ENCODE results near the gene IGFLR1. TPM values are rescaled to one million over a fixed set of nuclear protein-coding genes. Genes with fewer than 3 reads are reported as not detected.
A peak's percentile ranks its signal among the peaks of the same experiment; 100 is the strongest.

Gene IGFLR1
- total and polyA plus RNA-seq, 9 donors = 2.1 to 5.6 (median 3.8) TPM

- peaks cover 35% of the 10 kb centered on the region for H3K36me3 ChIP-seq (ENCODE audit: control insufficient read depth, insufficient read depth, low read length)
- H3K27me3 ChIP-seq (ENCODE audit: control insufficient read depth, insufficient read depth, low read length) = no peaks in the 10 kb centered on the region
- H3K4me1 ChIP-seq (ENCODE audit: control insufficient read depth, insufficient read depth, low read length) = peaks cover 12% of the 10 kb centered on the region
- H3K9me3 ChIP-seq (replicated peaks; ENCODE audit: control insufficient read depth, low read depth, low read length) = no peaks in the 10 kb centered on the region
- H3K4me3 ChIP-seq (ENCODE audit: low read length) = no peak overlapping the region
- peak; percentile 35 for DNase-seq
- no peak overlapping the region for H3K27ac ChIP-seq (ENCODE audit: low read length)
- WGBS (ENCODE audit: insufficient coverage) = 41% methylated on average over 34 of the region's 34 CpGs
Observed at GRCh38 chr19:35767288-35768081, 25.2 kb upstream of the IGFLR1 start.

- 90% methylated on average over 2 of the region's 11 CpGs for whole genome bisulfite sequencing (ENCODE audit: insufficient coverage)
- Histone ChIP-seq H3K4me3 (ENCODE audit: low read length) (no peak overlapping the region), H3K4me1 (ENCODE audit: control insufficient read depth, insufficient read depth, low read length) (peaks cover 12% of the 10 kb centered on the region), H3K36me3 (ENCODE audit: control insufficient read depth, insufficient read depth, low read length) (peaks cover 43% of the 10 kb centered on the region), H3K27me3 (ENCODE audit: control insufficient read depth, insufficient read depth, low read length) (no peaks in the 10 kb centered on the region), H3K27ac (ENCODE audit: low read length) (no peak overlapping the region), H3K9me3 (replicated peaks; ENCODE audit: control insufficient read depth, low read depth, low read length) (no peaks in the 10 kb centered on the region)
- DNase-seq = no peak
Observed at GRCh38 chr19:35766571-35767104, 24.4 kb upstream of the IGFLR1 start.

GRCh38 chr19:35764432-35765315, 22.4 kb upstream of the IGFLR1 start:
- no peaks in the 10 kb centered on the region for H3K9me3 ChIP-seq (replicated peaks; ENCODE audit: control insufficient read depth, low read depth, low read length)
- no peak for DNase-seq
- H3K4me1 ChIP-seq (ENCODE audit: control insufficient read depth, insufficient read depth, low read length) = peaks cover 15% of the 10 kb centered on the region
- no peak overlapping the region for H3K4me3 ChIP-seq (ENCODE audit: low read length)
- H3K27me3 ChIP-seq (ENCODE audit: control insufficient read depth, insufficient read depth, low read length) = no peaks in the 10 kb centered on the region
- H3K36me3 ChIP-seq (ENCODE audit: control insufficient read depth, insufficient read depth, low read length) = peaks cover 58% of the 10 kb centered on the region
- H3K27ac ChIP-seq (ENCODE audit: low read length) = no peak overlapping the region
- WGBS (ENCODE audit: insufficient coverage) = 85% methylated on average over 12 of the region's 17 CpGs

- no peak for DNase-seq
- no peak overlapping the region for H3K27ac ChIP-seq (ENCODE audit: low read length)
- H3K36me3 ChIP-seq (ENCODE audit: control insufficient read depth, insufficient read depth, low read length) = peaks cover 44% of the 10 kb centered on the region
- no peaks in the 10 kb centered on the region for H3K9me3 ChIP-seq (replicated peaks; ENCODE audit: control insufficient read depth, low read depth, low read length)
- no peaks in the 10 kb centered on the region for H3K27me3 ChIP-seq (ENCODE audit: control insufficient read depth, insufficient read depth, low read length)
- peaks cover 29% of the 10 kb centered on the region for H3K4me1 ChIP-seq (ENCODE audit: control insufficient read depth, insufficient read depth, low read length)
- no peak overlapping the region for H3K4me3 ChIP-seq (ENCODE audit: low read length)
- WGBS (ENCODE audit: insufficient coverage) = 94% methylated on average over 3 of the region's 4 CpGs
Observed at GRCh38 chr19:35760711-35761349, 18.6 kb upstream of the IGFLR1 start.

- Histone ChIP-seq H3K27me3 (ENCODE audit: control insufficient read depth, insufficient read depth, low read length) (no peaks in the 10 kb centered on the region), H3K9me3 (replicated peaks; ENCODE audit: control insufficient read depth, low read depth, low read length) (no peaks in the 10 kb centered on the region), H3K27ac (ENCODE audit: low read length) (no peak overlapping the region), H3K4me3 (ENCODE audit: low read length) (no peak overlapping the region), H3K4me1 (ENCODE audit: control insufficient read depth, insufficient read depth, low read length) (peaks cover 40% of the 10 kb centered on the region), H3K36me3 (ENCODE audit: control insufficient read depth, insufficient read depth, low read length) (peaks cover 38% of the 10 kb centered on the region)
- WGBS (ENCODE audit: insufficient coverage) = no CpG with 5 or more reads among the region's 2 CpGs
- no peak for DNase-seq
Observed at GRCh38 chr19:35759697-35760096, 17.4 kb upstream of the IGFLR1 start.

- DNase-seq = peak; percentile 100
- Histone ChIP-seq H3K4me3 (ENCODE audit: low read length) (peak within 1 kb of the TSS; percentile 99), H3K36me3 (ENCODE audit: control insufficient read depth, insufficient read depth, low read length) (peaks cover 47% of the 10 kb centered on the region), H3K27ac (ENCODE audit: low read length) (peak within 1 kb of the TSS; percentile 99), H3K27me3 (ENCODE audit: control insufficient read depth, insufficient read depth, low read length) (no peaks in the 10 kb centered on the region), H3K4me1 (ENCODE audit: control insufficient read depth, insufficient read depth, low read length) (peaks cover 49% of the 10 kb centered on the region), H3K9me3 (replicated peaks; ENCODE audit: control insufficient read depth, low read depth, low read length) (no peaks in the 10 kb centered on the region)
- under 1% methylated on average over 44 of the region's 53 CpGs for WGBS (ENCODE audit: insufficient coverage)
Observed at GRCh38 chr19:35757749-35758608, 15.7 kb upstream of the IGFLR1 start, which contains the start of gene PROSER3. TSS of gene PROSER3 (plus strand) at chr19:35758176. CDS start at chr19:35758216, 40 bp downstream.

- Histone ChIP-seq H3K27me3 (ENCODE audit: control insufficient read depth, insufficient read depth, low read length) (no peaks in the 10 kb centered on the region), H3K4me3 (ENCODE audit: low read length) (peak overlapping the region; percentile 99), H3K27ac (ENCODE audit: low read length) (peak overlapping the region; percentile 99), H3K9me3 (replicated peaks; ENCODE audit: control insufficient read depth, low read depth, low read length) (no peaks in the 10 kb centered on the region), H3K4me1 (ENCODE audit: control insufficient read depth, insufficient read depth, low read length) (peaks cover 49% of the 10 kb centered on the region), H3K36me3 (ENCODE audit: control insufficient read depth, insufficient read depth, low read length) (peaks cover 50% of the 10 kb centered on the region)
- 2% methylated on average over 15 of the region's 19 CpGs for WGBS (ENCODE audit: insufficient coverage)
- DNase-seq = peak; percentile 99
Observed at GRCh38 chr19:35757231-35757748, 15.0 kb upstream of the IGFLR1 start.

GRCh38 chr19:35756377-35757230, 14.4 kb upstream of the IGFLR1 start, which contains the start of gene HSPB6:
TSS of gene HSPB6 (minus strand) at chr19:35757029. CDS start at chr19:35757008, 21 bp downstream.
- Histone ChIP-seq H3K4me1 (ENCODE audit: control insufficient read depth, insufficient read depth, low read length) (peaks cover 49% of the 10 kb centered on the region), H3K4me3 (ENCODE audit: low read length) (peak within 1 kb of the TSS; percentile 99), H3K27ac (ENCODE audit: low read length) (peak within 1 kb of the TSS; percentile 99), H3K27me3 (ENCODE audit: control insufficient read depth, insufficient read depth, low read length) (no peaks in the 10 kb centered on the region), H3K36me3 (ENCODE audit: control insufficient read depth, insufficient read depth, low read length) (peaks cover 50% of the 10 kb centered on the region), H3K9me3 (replicated peaks; ENCODE audit: control insufficient read depth, low read depth, low read length) (no peaks in the 10 kb centered on the region)
- 2% methylated on average over 41 of the region's 52 CpGs for WGBS (ENCODE audit: insufficient coverage)
- DNase-seq = peak; percentile 73

Data from muscle of leg (tissue), 11 donors.